Adrenal gland (tissue), 12 donors: ENCODE data around the gene ATG16L1. TPM values are rescaled to one million over a fixed set of nuclear protein-coding genes. Genes with fewer than 3 reads are reported as not detected.

Experiments used
- DNase-seq, 7 donors: peaks; one replicate each; pipeline ENCODE4 v3.0.0-alpha.2; 2019 to 2020
- H3K27ac ChIP-seq, 5 donors: fragments of 200-600 bp; sonication (generic) in 4 of 5; 1 replicate in 3 of 5; 2 replicates in 2 of 5; pipeline versions ENCODE4 v1.5.1 to v1.8.0; 2016 to 2020; ENCODE audit warnings: mild to moderate bottlenecking in 1 of 5
- H3K27me3 ChIP-seq: fragments of 200-600 bp; 2 replicates; pipeline ENCODE4 v1.8.0; 2021
- H3K36me3 ChIP-seq, 2 donors: fragments of 200-600 bp; replicated peaks in 1 of 2; 1 replicate in 1 of 2; 2 replicates in 1 of 2; pipeline versions ENCODE4 v1.5.1 to v1.8.0; 2018 to 2022
- H3K4me1 ChIP-seq, 2 donors: fragments of 200-600 bp; replicated peaks in 1 of 2; 1 replicate in 1 of 2; 2 replicates in 1 of 2; pipeline versions ENCODE4 v1.5.1 to v1.8.0; 2018 to 2021
- H3K4me3 ChIP-seq, 4 donors: fragments of 200-600 bp; sonication (generic) in 3 of 4; one replicate each; pipeline ENCODE4 v1.5.1; 2016 to 2018
- H3K9me3 ChIP-seq, 3 donors: fragments of 200-600 bp; sonication (generic) in 1 of 3; replicated peaks in 1 of 3; 1 replicate in 2 of 3; 2 replicates in 1 of 3; pipeline versions ENCODE4 v1.5.1 to v1.8.0; 2016 to 2021
- CTCF ChIP-seq, 6 experiments: fragments of 450-650 bp in 4 of 6; fragments of 200-600 bp in 2 of 6; sonication (generic) in 1 of 6; IDR thresholded peaks; 1 replicate in 5 of 6; 2 replicates in 1 of 6; pipeline versions ENCODE4 v1.5.1 to v1.8.0; 2016 to 2021; ENCODE audit warnings: antibody characterized with exemption in 6 of 6, mild to moderate bottlenecking in 2 of 6, moderate library complexity in 1 of 6
- POLR2A ChIP-seq, 2 donors: fragments of 450-650 bp; IDR thresholded peaks; one replicate each; pipeline ENCODE4 v1.6.1; 2017; ENCODE audit warnings: antibody characterized with exemption in 2 of 2, mild to moderate bottlenecking in 2 of 2, moderate library complexity in 1 of 2
- WGBS, 4 donors: extraction: QIAGEN DNeasy Blood & Tissue Kit in 2 of 4; methylation state at CpG; one replicate each; pipeline versions ENCODE4 v1.1.5 to v1.1.7; 2013 to 2017; 5-methylcytosine and 5-hydroxymethylcytosine counted together
- intact Hi-C, 2 donors: fragments of 100-400 bp; cut with DNase I; formaldehyde crosslinking; loops; one replicate each; pipeline versions ENCODE4 v1.14.1 to v1.15.0; 2022 to 2023
- polyA plus RNA-seq, 3 donors: library from polyadenylated mRNA; stranded (reverse); fragments of 200-250 nt in 2 of 3; fragments of 350-450 nt in 1 of 3; fragmentation: Illumina TruSeq in 1 of 3; extraction: RNeasy Lipid Tissue Mini Kit (QIAGEN cat#74804) in 1 of 3; gene quantifications; one replicate each; pipeline ENCODE4 v1.2.3, GENCODE V29; 2013 to 2014
- total RNA-seq, 9 donors: library from RNA; depleted of rRNA in 4 of 9; stranded (reverse); fragments of >200 nt in 4 of 9; fragments of 120-200 nt in 1 of 9; fragmentation: NEBNext Ultra II Directional in 1 of 9; extraction: Animal tissue kit (Norgen Biotek cat#: 25700) in 1 of 9; gene quantifications; one replicate each; pipeline versions ENCODE4 v1.1.0 to v1.2.4, GENCODE V29; 2013 to 2023
- donor health status: healthy with polysubstance abuse.
- donor health status: Bipolar disorder and iron deficiency.
- donor health status: DM: yes; HTN: yes; CAD: no.
- donor health status: DM: no; HTN: no; CAD: no.
- donor health status: DM: no; HTN: no; CAD: no.
- donor health status: DM: yes; HTN: yes; CAD: no.

The ATG16L1 gene
- total and polyA plus RNA-seq, 12 donors: 10.0 to 37.7 (median 22.1) TPM

- intact Hi-C loops: no loop called here
- Histone ChIP-seq H3K36me3 (peaks cover 0 to 69% of the 10 kb centered on the region in 2 donors), H3K27ac (no peak overlapping the region), H3K4me1 (no peaks in the 10 kb centered on the region), H3K27me3 (no peaks in the 10 kb centered on the region), H3K4me3 (no peak overlapping the region), H3K9me3 (no peaks in the 10 kb centered on the region)
- no peak for DNase-seq
- TF ChIP-seq POLR2A (IDR thresholded peaks at IDR 0.05) (no peak), CTCF (IDR thresholded peaks at IDR 0.05) (no peak)
- WGBS, 4 donors: 78 to 95% (median 91%) methylated on average over 4 of the region's 4 CpGs
These were observed 19.5 kb downstream of the ATG16L1 start for GRCh38 chr2:233270951-233271350.

- intact Hi-C loops: no loop called here
- Histone ChIP-seq H3K27me3 (no peaks in the 10 kb centered on the region), H3K4me3 (no peak overlapping the region), H3K9me3 (no peaks in the 10 kb centered on the region), H3K36me3 (peaks cover 0 to 69% of the 10 kb centered on the region in 2 donors), H3K4me1 (no peaks in the 10 kb centered on the region), H3K27ac (no peak overlapping the region)
- 85 to 94% (median 91%) methylated on average over 2 of the region's 2 CpGs for WGBS, 4 donors
- DNase-seq: no peak
- TF ChIP-seq CTCF (IDR thresholded peaks at IDR 0.05) (no peak), POLR2A (IDR thresholded peaks at IDR 0.05) (no peak)
These were observed 20.2 kb downstream of the ATG16L1 start for GRCh38 chr2:233271693-233272092.

- intact Hi-C loops: no loop called here
- DNase-seq: no peak
- peaks cover 0 to 73% of the 10 kb centered on the region in 2 donors for H3K36me3 ChIP-seq
These were observed 21.6 kb downstream of the ATG16L1 start for GRCh38 chr2:233273120-233273519.

GRCh38 chr2:233275223-233275622 lies 23.8 kb downstream of the ATG16L1 start:
- H3K27ac ChIP-seq: no peak overlapping the region
- DNase-seq: no peak
- peaks cover 0 to 90% of the 10 kb centered on the region in 2 donors for H3K36me3 ChIP-seq
- no peaks in the 10 kb centered on the region for H3K9me3 ChIP-seq
- TF ChIP-seq POLR2A (IDR thresholded peaks at IDR 0.05): no peak
- TF ChIP-seq CTCF (IDR thresholded peaks at IDR 0.05): no peak
- H3K4me3 ChIP-seq: no peak overlapping the region
- 91 to 97% (median 94%) methylated on average over 3 to 4 of the region's 4 CpGs for WGBS, 4 donors
- H3K27me3 ChIP-seq: no peaks in the 10 kb centered on the region
- intact Hi-C loops: no loop called here
- no peaks in the 10 kb centered on the region for H3K4me1 ChIP-seq

More at GRCh38 chr2:233273120-233273519, 21.6 kb downstream of the ATG16L1 start:
- H3K27me3 ChIP-seq: no peaks in the 10 kb centered on the region
- WGBS, 4 donors: 84 to 99% (median 89%) methylated on average over 6 of the region's 6 CpGs
- H3K9me3 ChIP-seq: no peaks in the 10 kb centered on the region
- no peak overlapping the region for H3K4me3 ChIP-seq
- no peak overlapping the region for H3K27ac ChIP-seq
- no peaks in the 10 kb centered on the region for H3K4me1 ChIP-seq
- no peak for TF ChIP-seq POLR2A (IDR thresholded peaks at IDR 0.05)
- no peak for TF ChIP-seq CTCF (IDR thresholded peaks at IDR 0.05)
